NT2/D1 (cell line): ENCODE results near the gene ULBP3.

Experiments used
- YY1 ChIP-seq: IDR thresholded peaks from 2 replicates; pipeline ENCODE4 v1.6.1; 2011; ENCODE audit not compliant: insufficient read length, insufficient read depth
- ZNF274 ChIP-seq: IDR thresholded peaks from 2 replicates; pipeline ENCODE4 v1.6.1; 2011; ENCODE audit warnings: mild to moderate bottlenecking, low read depth, low read length

DNA sequence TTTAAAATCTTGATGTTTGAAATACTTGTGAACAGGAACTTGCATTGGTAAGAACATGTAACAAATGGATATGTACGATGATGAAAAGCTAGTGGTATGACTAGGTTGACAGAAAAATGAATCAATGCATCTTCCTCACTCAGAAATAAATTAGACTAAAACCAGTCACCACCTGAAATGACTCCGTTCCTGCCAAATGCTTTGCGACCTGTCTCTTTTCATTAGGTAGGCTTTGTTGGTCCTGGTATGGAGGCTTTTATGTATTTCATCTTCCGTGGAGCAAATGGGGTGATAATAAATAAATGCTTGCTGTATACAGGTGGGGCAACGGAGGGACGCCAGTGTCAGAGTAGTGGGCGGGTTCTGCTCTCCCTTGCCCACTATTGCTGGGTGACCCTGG, 17.1 kb upstream of the ULBP3 start:
- TF ChIP-seq YY1 (no peak), ZNF274 (no peak)
